HG02870 (cell line): ENCODE measurements around the gene USP15.
A peak's percentile ranks its signal among the peaks of the same experiment; 100 is the strongest.

Experiments
- ATAC-seq: cut with Tn5 transposase; IDR thresholded peaks from one replicate; pipeline ENCODE4 v1.9.1; 2021; ENCODE audit warnings: mild to moderate bottlenecking, moderate library complexity; ENCODE audit not compliant: unreplicated experiment

Gene USP15

GRCh38 chr12:62279961-62280360 is 19.8 kb downstream of the USP15 start:
- ATAC-seq, result no peak

- no peak for ATAC-seq
Measured at GRCh38 chr12:62282057-62282774, 22.0 kb downstream of the USP15 start.

- ATAC-seq, result peak; percentile 58
Measured at GRCh38 chr12:62284749-62285148, 24.5 kb downstream of the USP15 start.

- ATAC-seq, result no peak
Measured at GRCh38 chr12:62285284-62285683, 25.1 kb downstream of the USP15 start.

GRCh38 chr12:62288328-62288727 is 28.1 kb downstream of the USP15 start:
- no peak for ATAC-seq

GRCh38 chr12:62290846-62291245 is 30.6 kb downstream of the USP15 start:
- no peak for ATAC-seq

- ATAC-seq, result peak; percentile 55
Measured at GRCh38 chr12:62291864-62292760, 31.9 kb downstream of the USP15 start.

- no peak for ATAC-seq
Measured at GRCh38 chr12:62292761-62293344, 32.6 kb downstream of the USP15 start.

GRCh38 chr12:62294378-62294777 is 34.2 kb downstream of the USP15 start:
- no peak for ATAC-seq

- no peak for ATAC-seq
Measured at GRCh38 chr12:62296001-62296400, 35.8 kb downstream of the USP15 start.

GRCh38 chr12:62297321-62297720 is 37.1 kb downstream of the USP15 start:
- no peak for ATAC-seq

GRCh38 chr12:62299617-62300016 is 39.4 kb downstream of the USP15 start:
- no peak for ATAC-seq

GRCh38 chr12:62301080-62301798 is 41.0 kb downstream of the USP15 start:
- ATAC-seq, result no peak

- ATAC-seq, result no peak
Measured at GRCh38 chr12:62301799-62302133, 41.6 kb downstream of the USP15 start.

GRCh38 chr12:62304560-62304959 is 44.4 kb downstream of the USP15 start:
- no peak for ATAC-seq

- ATAC-seq, result no peak
Measured at GRCh38 chr12:62305778-62306177, 45.6 kb downstream of the USP15 start.

GRCh38 chr12:62306569-62307530 is 46.6 kb downstream of the USP15 start:
- ATAC-seq, result no peak

GRCh38 chr12:62308201-62308600 is 48.0 kb downstream of the USP15 start:
- no peak for ATAC-seq

- no peak for ATAC-seq
Measured at GRCh38 chr12:62313727-62314380, 53.6 kb downstream of the USP15 start.

GRCh38 chr12:62317017-62317416 is 56.8 kb downstream of the USP15 start:
- no peak for ATAC-seq
